Naive thymus-derived CD4-positive, alpha-beta T cell (primary cell): ENCODE measurements around the gene TBC1D4. TPM values are rescaled to one million over a fixed set of nuclear protein-coding genes. Genes with fewer than 3 reads are reported as not detected.

Experiments
- ATAC-seq: fragments of 150-1000 bp; cut with Tn5 transposase; 2 replicates; pipeline ENCODE4 v1.10.0; 2021; ENCODE audit warnings: mild to moderate bottlenecking, moderate library complexity
- CTCF ChIA-PET: fragments of 350-600 bp; sonication (Branson Sonifier 250); formaldehyde crosslinking; loops from one replicate; lab custom pipeline; 2021; ENCODE audit warnings: antibody characterized with exemption; lab: Charles Lee
- POLR2A ChIA-PET: fragments of 350-600 bp; sonication (Branson Sonifier 250); formaldehyde crosslinking; loops from one replicate; lab custom pipeline; 2021; ENCODE audit warnings: antibody characterized with exemption, inconsistent platforms; lab: Charles Lee
- DNase-seq, 9 donors: peaks; one replicate each; pipeline versions ENCODE4 v3.0.0 to v3.0.0-alpha.2; 2020 to 2022; ENCODE audit warnings: mixed read lengths in 1 of 9
- H3K27ac ChIP-seq: one replicate; pipeline ENCODE4 v1.7.0; 2013; ENCODE audit warnings: mild to moderate bottlenecking, low read depth, low read length, moderate library complexity
- H3K27me3 ChIP-seq, 2 donors: one replicate each; pipeline ENCODE4 v1.7.0; 2013; ENCODE audit warnings: low read length in 2 of 2, mild to moderate bottlenecking in 2 of 2, moderate library complexity in 2 of 2; ENCODE audit not compliant: control insufficient read depth in 2 of 2, insufficient read depth in 2 of 2
- H3K36me3 ChIP-seq, 3 experiments: 1 replicate in 2 of 3; 2 replicates in 1 of 3; pipeline ENCODE4 v1.7.0; 2013; ENCODE audit warnings: low read length in 3 of 3, mild to moderate bottlenecking in 3 of 3, moderate library complexity in 1 of 3; ENCODE audit not compliant: insufficient read depth in 3 of 3, control insufficient read depth in 2 of 3
- H3K4me1 ChIP-seq, 2 donors: one replicate each; pipeline ENCODE4 v1.7.0; 2013; ENCODE audit warnings: low read length in 2 of 2, mild to moderate bottlenecking in 2 of 2, moderate library complexity in 1 of 2; ENCODE audit not compliant: control insufficient read depth in 2 of 2, insufficient read depth in 2 of 2
- H3K4me3 ChIP-seq: 2 replicates; pipeline ENCODE4 v1.7.0; 2013; ENCODE audit warnings: mild to moderate bottlenecking, low read length
- H3K9me3 ChIP-seq, 3 experiments: 1 replicate in 2 of 3; 2 replicates in 1 of 3; pipeline ENCODE4 v1.7.0; 2013; ENCODE audit warnings: low read length in 3 of 3; ENCODE audit not compliant: control insufficient read depth in 2 of 3
- H3K27ac Mint-ChIP-seq, 9 donors: one replicate each; pipeline ENCODE4 v1.8.0; 2020 to 2022; ENCODE audit warnings: mixed read lengths in 9 of 9, mild to moderate bottlenecking in 8 of 9, moderate library complexity in 5 of 9, inconsistent platforms in 2 of 9
- H3K27me3 Mint-ChIP-seq, 5 donors: one replicate each; pipeline ENCODE4 v1.8.0; 2021 to 2022; ENCODE audit warnings: mixed read lengths in 5 of 5, mild to moderate bottlenecking in 1 of 5
- H3K36me3 Mint-ChIP-seq, 5 donors: one replicate each; pipeline ENCODE4 v1.8.0; 2020 to 2022; ENCODE audit warnings: mixed read lengths in 5 of 5, mild to moderate bottlenecking in 3 of 5, inconsistent platforms in 1 of 5
- H3K4me1 Mint-ChIP-seq, 7 donors: one replicate each; pipeline ENCODE4 v1.8.0; 2020 to 2022; ENCODE audit warnings: mixed read lengths in 7 of 7, mild to moderate bottlenecking in 3 of 7, inconsistent platforms in 1 of 7
- H3K4me3 Mint-ChIP-seq, 10 donors: one replicate each; pipeline ENCODE4 v1.8.0; 2020 to 2022; ENCODE audit warnings: mild to moderate bottlenecking in 10 of 10, mixed read lengths in 10 of 10, moderate library complexity in 6 of 10, inconsistent platforms in 2 of 10
- H3K9me3 Mint-ChIP-seq, 11 donors: one replicate each; pipeline ENCODE4 v1.8.0; 2020 to 2022; ENCODE audit warnings: mixed read lengths in 11 of 11, mild to moderate bottlenecking in 4 of 11, inconsistent platforms in 1 of 11, moderate library complexity in 1 of 11
- intact Hi-C, 2 donors: fragments of 100-400 bp; cut with micrococcal nuclease; formaldehyde crosslinking; loops; one replicate each; pipeline ENCODE4 v1.15.1; 2023
- polyA plus RNA-seq, 2 donors: library from polyadenylated mRNA; unstranded; fragments of 300-500 nt; fragmentation: Illumina TruSeq; gene quantifications; one replicate each; pipeline ENCODE4 v1.2.3, GENCODE V29; 2021
- total RNA-seq, 6 experiments: library from RNA in 5 of 6; stranded (reverse) in 5 of 6; gene quantifications; 1 replicate in 5 of 6; 2 replicates in 1 of 6; pipeline ENCODE4 v1.2.3 and lab custom pipeline; 2021 to 2026

TBC1D4 gene
- total and polyA plus RNA-seq, 7 experiments from 2014 or later = 12.4 to 73.8 (median 42.7) TPM

DNA sequence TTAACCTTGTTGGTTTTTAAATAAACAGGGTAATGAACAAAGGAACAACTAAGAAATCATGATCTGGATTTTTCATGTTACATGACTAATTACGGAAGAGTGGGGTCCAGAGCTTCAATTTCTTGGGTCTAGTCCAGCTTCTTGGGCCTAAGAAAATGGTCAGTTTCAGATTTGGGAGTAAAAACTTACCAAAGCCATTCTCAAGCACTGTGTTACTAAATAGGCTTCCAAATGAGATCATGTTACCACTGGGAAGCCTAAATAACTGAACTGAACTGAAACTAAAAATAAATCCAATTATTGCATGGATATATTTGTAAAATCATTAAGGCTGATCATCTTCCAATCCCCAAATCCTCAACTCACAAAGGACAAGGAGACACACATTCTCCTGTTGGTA is 13.9 kb downstream of the TBC1D4 start:
- H3K27ac Mint-ChIP-seq = no peak overlapping the region
- DNase-seq (no peak), ATAC-seq (no peak)
- H3K27ac ChIP-seq = no peak overlapping the region
- H3K27me3 ChIP-seq = no peaks in the 10 kb centered on the region
- H3K9me3 ChIP-seq = no peaks in the 10 kb centered on the region
- peaks cover 3 to 27% (median 17%) of the 10 kb centered on the region in 5 donors for H3K27me3 Mint-ChIP-seq
- no peak overlapping the region for H3K4me3 ChIP-seq
- ChIA-PET CTCF (no interaction called here), POLR2A (no interaction called here)
- no peaks in the 10 kb centered on the region for H3K4me1 ChIP-seq
- no peaks in the 10 kb centered on the region for H3K4me1 Mint-ChIP-seq
- peaks cover 0 to 3% (median 0%) of the 10 kb centered on the region in 11 donors for H3K9me3 Mint-ChIP-seq
- no peaks in the 10 kb centered on the region for H3K36me3 Mint-ChIP-seq
- no peaks in the 10 kb centered on the region for H3K36me3 ChIP-seq
- no peak overlapping the region for H3K4me3 Mint-ChIP-seq
- intact Hi-C loops = no loop called here

DNA sequence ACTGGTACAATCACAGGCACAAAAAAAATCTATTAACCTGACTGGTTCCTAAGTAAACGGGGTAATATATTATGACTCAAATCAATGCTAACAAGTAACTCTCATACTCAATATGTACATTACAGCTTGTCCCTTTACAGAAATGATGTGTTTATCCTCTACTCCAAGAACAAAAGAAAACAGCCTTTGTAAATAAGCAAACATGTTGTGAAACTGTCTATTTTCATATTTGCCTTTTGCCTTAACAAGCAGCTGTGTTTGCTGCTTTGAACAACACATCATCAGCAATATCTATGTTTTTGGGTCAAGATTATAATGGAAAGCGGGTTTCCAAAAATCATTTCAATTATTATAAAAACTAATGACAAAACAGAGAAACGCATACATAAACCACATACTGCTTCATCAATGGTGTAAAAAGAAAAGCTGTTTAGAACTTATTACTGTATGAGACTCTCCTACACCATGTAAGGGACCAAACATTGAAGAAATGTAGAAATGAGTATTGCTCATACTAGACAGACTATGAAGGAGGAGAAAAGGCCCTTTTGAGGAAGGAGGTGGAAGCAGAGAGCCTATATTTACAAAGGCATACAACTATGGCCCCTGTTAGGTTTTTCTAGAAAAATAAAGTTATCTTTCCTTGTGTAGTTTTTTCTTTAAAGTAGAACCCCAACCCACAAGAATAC is 14.8 kb downstream of the TBC1D4 start:
- no peaks in the 10 kb centered on the region for H3K9me3 ChIP-seq
- H3K36me3 Mint-ChIP-seq = no peaks in the 10 kb centered on the region
- DNase-seq = no peak
- peaks cover 0 to 3% (median 0%) of the 10 kb centered on the region in 11 donors for H3K9me3 Mint-ChIP-seq
- intact Hi-C loops = no loop called here
- no peaks in the 10 kb centered on the region for H3K27me3 ChIP-seq
- POLR2A ChIA-PET = no interaction called here
- no peak for ATAC-seq
- H3K27ac Mint-ChIP-seq = no peak overlapping the region
- no peak overlapping the region for H3K27ac ChIP-seq
- no peak overlapping the region for H3K4me3 Mint-ChIP-seq
- no peaks in the 10 kb centered on the region for H3K4me1 Mint-ChIP-seq
- no peaks in the 10 kb centered on the region for H3K4me1 ChIP-seq
- CTCF ChIA-PET = no interaction called here
- no peak overlapping the region for H3K4me3 ChIP-seq
- H3K36me3 ChIP-seq = no peaks in the 10 kb centered on the region
- peaks cover 0 to 27% (median 17%) of the 10 kb centered on the region in 5 donors for H3K27me3 Mint-ChIP-seq

DNA sequence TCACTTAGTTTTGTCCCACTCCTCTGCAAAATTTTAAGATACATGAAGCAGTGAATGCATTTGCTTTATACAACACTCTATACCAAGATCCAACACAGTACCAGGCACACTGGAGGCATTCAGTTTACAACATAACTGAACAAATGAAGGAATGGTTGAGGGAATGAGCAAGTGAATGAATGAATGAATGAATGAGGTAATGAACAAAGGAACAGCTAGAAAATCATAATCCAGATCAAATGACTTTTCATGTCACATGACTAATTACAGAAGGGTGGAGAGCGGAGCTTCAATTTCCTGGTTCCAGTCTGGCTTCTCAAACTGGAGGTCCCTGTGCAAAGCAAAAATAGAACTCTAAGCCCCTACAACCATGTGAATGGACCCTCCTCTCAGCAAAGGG is 16.7 kb downstream of the TBC1D4 start:
- no peak for ATAC-seq
- no peaks in the 10 kb centered on the region for H3K4me1 Mint-ChIP-seq
- H3K4me3 Mint-ChIP-seq = no peak overlapping the region
- Histone ChIP-seq H3K27me3 (no peaks in the 10 kb centered on the region), H3K27ac (no peak overlapping the region), H3K36me3 (no peaks in the 10 kb centered on the region), H3K4me3 (no peak overlapping the region), H3K4me1 (no peaks in the 10 kb centered on the region), H3K9me3 (no peaks in the 10 kb centered on the region)
- no peaks in the 10 kb centered on the region for H3K36me3 Mint-ChIP-seq
- ChIA-PET CTCF (no interaction called here), POLR2A (no interaction called here)
- H3K9me3 Mint-ChIP-seq = peaks cover 0 to 3% (median 0%) of the 10 kb centered on the region in 11 donors
- intact Hi-C loops = no loop called here
- peaks cover 0 to 28% (median 22%) of the 10 kb centered on the region in 5 donors for H3K27me3 Mint-ChIP-seq
- no peak overlapping the region for H3K27ac Mint-ChIP-seq
- no peak for DNase-seq

DNA sequence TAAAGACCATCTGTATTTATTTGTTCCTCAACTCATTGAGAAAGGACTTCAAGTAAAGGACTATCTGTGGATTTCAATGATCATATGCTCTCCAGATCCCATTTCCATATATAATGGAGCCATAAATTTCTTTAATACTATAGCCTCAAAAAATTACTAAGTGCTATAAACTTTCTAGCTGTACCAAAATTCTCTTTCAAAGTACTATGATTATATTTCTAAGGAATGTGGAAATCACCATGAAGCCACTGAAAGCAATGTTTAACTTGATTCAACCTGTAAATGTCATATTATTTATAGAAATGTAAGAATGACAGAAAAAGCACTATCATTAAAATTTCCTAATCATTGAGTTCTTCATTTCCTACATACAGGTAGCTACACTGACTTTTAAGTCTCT is 20.7 kb downstream of the TBC1D4 start:
- intact Hi-C loops = no loop called here
- POLR2A ChIA-PET = no interaction called here

DNA sequence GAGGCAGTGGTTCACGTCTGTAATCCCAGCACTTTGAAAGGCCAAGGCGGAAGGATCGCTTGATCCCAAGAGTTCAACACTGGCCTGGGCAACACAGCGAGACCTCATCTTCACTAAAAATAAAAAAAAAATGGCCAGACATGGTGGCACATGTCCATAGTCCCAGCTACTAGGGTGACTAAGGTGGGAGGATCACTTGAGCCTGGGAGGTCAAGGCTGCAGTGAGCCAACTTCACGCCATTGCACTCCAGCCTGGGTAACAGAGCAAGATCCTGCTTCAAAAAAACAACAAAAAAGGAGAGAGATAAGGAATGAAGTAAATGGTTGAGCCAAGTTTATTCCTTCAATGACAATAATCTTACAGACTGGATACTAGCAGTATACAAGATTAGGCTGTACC is 21.3 kb downstream of the TBC1D4 start:
- H3K27me3 Mint-ChIP-seq = peaks cover 0 to 18% (median 17%) of the 10 kb centered on the region in 5 donors
- no peak overlapping the region for H3K4me3 Mint-ChIP-seq
- POLR2A ChIA-PET = no interaction called here
- DNase-seq (no peak), ATAC-seq (no peak)
- no peaks in the 10 kb centered on the region for H3K4me1 Mint-ChIP-seq
- CTCF ChIA-PET = no interaction called here
- H3K27ac Mint-ChIP-seq = no peak overlapping the region
- intact Hi-C loops = no loop called here
- no peaks in the 10 kb centered on the region for H3K36me3 ChIP-seq
- H3K4me1 ChIP-seq = no peaks in the 10 kb centered on the region
- H3K9me3 Mint-ChIP-seq = peaks cover 0 to 3% (median 0%) of the 10 kb centered on the region in 11 donors
- H3K36me3 Mint-ChIP-seq = no peaks in the 10 kb centered on the region
- H3K4me3 ChIP-seq = no peak overlapping the region
- no peaks in the 10 kb centered on the region for H3K9me3 ChIP-seq
- no peaks in the 10 kb centered on the region for H3K27me3 ChIP-seq
- no peak overlapping the region for H3K27ac ChIP-seq

More for the DNA sequence above, 20.7 kb downstream of the TBC1D4 start:
- Histone ChIP-seq H3K9me3 (no peaks in the 10 kb centered on the region), H3K27me3 (no peaks in the 10 kb centered on the region), H3K4me1 (no peaks in the 10 kb centered on the region), H3K36me3 (no peaks in the 10 kb centered on the region), H3K4me3 (no peak overlapping the region), H3K27ac (no peak overlapping the region)
- ATAC-seq (no peak), DNase-seq (no peak)
- no peaks in the 10 kb centered on the region for H3K36me3 Mint-ChIP-seq
- H3K4me3 Mint-ChIP-seq = no peak overlapping the region
- H3K9me3 Mint-ChIP-seq = peaks cover 0 to 3% (median 0%) of the 10 kb centered on the region in 11 donors
- H3K27me3 Mint-ChIP-seq = peaks cover 0 to 24% (median 21%) of the 10 kb centered on the region in 5 donors
- no peaks in the 10 kb centered on the region for H3K4me1 Mint-ChIP-seq
- CTCF ChIA-PET = no interaction called here
- no peak overlapping the region for H3K27ac Mint-ChIP-seq

DNA sequence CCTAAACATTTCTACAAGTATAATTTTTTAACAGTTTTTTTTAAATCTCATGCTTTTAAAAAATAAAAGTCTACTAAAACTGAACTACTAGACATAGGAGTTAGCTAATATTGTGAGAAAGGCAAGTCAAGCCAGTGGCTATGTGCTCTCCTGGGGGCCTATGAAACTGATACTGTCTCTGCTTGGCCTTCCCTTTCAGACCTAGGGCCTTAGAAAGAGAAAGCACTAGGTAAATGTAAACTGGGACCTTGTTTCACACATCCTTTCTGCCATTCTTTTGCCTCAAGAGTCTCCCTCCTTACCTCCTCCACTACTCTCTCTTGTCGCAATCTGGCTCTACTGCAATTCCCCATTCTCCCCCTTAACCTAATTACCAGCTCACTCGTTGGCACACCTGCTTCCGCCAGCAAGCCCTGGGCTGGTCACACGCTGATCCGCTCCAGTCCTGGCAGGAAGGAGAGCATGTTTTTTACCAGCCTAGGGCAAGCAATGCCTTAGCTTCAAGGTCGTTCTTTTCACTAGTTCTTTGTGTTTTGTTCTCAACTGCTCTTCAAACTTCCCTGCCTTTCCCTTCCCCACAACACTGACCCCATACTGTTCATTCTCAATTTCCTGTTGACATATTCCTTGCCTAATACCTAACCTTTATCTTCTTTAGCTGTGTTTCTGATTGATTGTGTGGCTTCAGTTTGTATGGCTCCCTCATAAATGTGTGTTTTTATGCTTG is 23.1 kb downstream of the TBC1D4 start:
- Histone ChIP-seq H3K9me3 (no peaks in the 10 kb centered on the region), H3K4me3 (no peak overlapping the region), H3K36me3 (no peaks in the 10 kb centered on the region), H3K27me3 (no peaks in the 10 kb centered on the region), H3K27ac (no peak overlapping the region), H3K4me1 (no peaks in the 10 kb centered on the region)
- no peaks in the 10 kb centered on the region for H3K36me3 Mint-ChIP-seq
- peaks cover 0 to 3% (median 0%) of the 10 kb centered on the region in 11 donors for H3K9me3 Mint-ChIP-seq
- DNase-seq (no peak), ATAC-seq (no peak)
- ChIA-PET CTCF (no interaction called here), POLR2A (no interaction called here)
- no peaks in the 10 kb centered on the region for H3K4me1 Mint-ChIP-seq
- H3K4me3 Mint-ChIP-seq = no peak overlapping the region
- H3K27ac Mint-ChIP-seq = no peak overlapping the region
- peaks cover 3 to 21% (median 16%) of the 10 kb centered on the region in 5 donors for H3K27me3 Mint-ChIP-seq
- intact Hi-C loops = no loop called here
